ENCODE measurements around the gene ACSM5. TPM values are rescaled to one million over a fixed set of nuclear protein-coding genes. Genes with fewer than 3 reads are reported as not detected.

ACSM5 gene
- total RNA-seq, 1 experiment from 2014 or later, result 0.17 TPM

- CTCF ChIA-PET, result interaction anchor here (0.7 to 1.8 kb wide), 4 partner anchors 8 to 16 kb away, joined by 3 to 6 read pairs (median 5); no protein-coding TSS in a partner anchor
Observed at GRCh38 chr16:20369452-20370054, 39.8 kb upstream of the ACSM5 start.

GRCh38 chr16:20372701-20373100 is 36.6 kb upstream of the ACSM5 start:
- Mint-ChIP-seq H3K27ac (no peak overlapping the region), H3K27me3 (ENCODE audit: low read depth) (no peaks in the 10 kb centered on the region), H3K4me1 (no peaks in the 10 kb centered on the region), H3K4me3 (no peak overlapping the region), H3K36me3 (no peaks in the 10 kb centered on the region), H3K9me3 (no peaks in the 10 kb centered on the region)
- TF ChIP-seq EMX1 (CRISPR knock-in tag; IDR thresholded peaks at IDR 0.05), result no peak
- DNase-seq (ENCODE audit: low spot score) (no peak), ATAC-seq (no peak)
- POLR2A ChIA-PET, result no interaction called here
- CTCF ChIA-PET, result interaction anchor here (1.6 to 3.0 kb wide), 3 partner anchors 11 to 465 kb away, joined by 5 to 17 read pairs (median 8); no protein-coding TSS in a partner anchor

More at GRCh38 chr16:20369452-20370054, 39.8 kb upstream of the ACSM5 start:
- Mint-ChIP-seq H3K9me3 (no peaks in the 10 kb centered on the region), H3K4me3 (no peak overlapping the region), H3K36me3 (no peaks in the 10 kb centered on the region), H3K27me3 (ENCODE audit: low read depth) (no peaks in the 10 kb centered on the region), H3K4me1 (no peaks in the 10 kb centered on the region), H3K27ac (no peak overlapping the region)
- DNase-seq (ENCODE audit: low spot score) (no peak), ATAC-seq (no peak)
- no peak for TF ChIP-seq ZNF671 (CRISPR knock-in tag; IDR thresholded peaks at IDR 0.05)
- TF ChIP-seq RORB (CRISPR knock-in tag; IDR thresholded peaks at IDR 0.05), result no peak
- TF ChIP-seq ZNF232 (CRISPR knock-in tag; IDR thresholded peaks at IDR 0.05), result no peak
- no peak for TF ChIP-seq FOXP4 (CRISPR knock-in tag; IDR thresholded peaks at IDR 0.05)
- no peak for TF ChIP-seq SP1 (CRISPR knock-in tag; conservative IDR thresholded peaks at IDR 0.05)
- TF ChIP-seq CBFB (CRISPR knock-in tag; IDR thresholded peaks at IDR 0.05; ENCODE audit: low read depth), result no peak
- no peak for TF ChIP-seq ZNF423 (CRISPR knock-in tag; IDR thresholded peaks at IDR 0.05)
- POLR2A ChIA-PET, result no interaction called here

- H3K9me3 Mint-ChIP-seq, result no peaks in the 10 kb centered on the region
- no peak overlapping the region for H3K4me3 Mint-ChIP-seq
- POLR2A ChIA-PET, result no interaction called here
- CTCF ChIA-PET, result interaction anchor here (0.9 to 2.3 kb wide), 6 partner anchors 9 to 794 kb away, joined by 3 to 11 read pairs (median 3); no protein-coding TSS in a partner anchor
- H3K4me1 Mint-ChIP-seq, result no peaks in the 10 kb centered on the region
- no peak overlapping the region for H3K27ac Mint-ChIP-seq
- DNase-seq (ENCODE audit: low spot score) (no peak), ATAC-seq (no peak)
- no peaks in the 10 kb centered on the region for H3K36me3 Mint-ChIP-seq
- no peaks in the 10 kb centered on the region for H3K27me3 Mint-ChIP-seq (ENCODE audit: low read depth)
- TF ChIP-seq RELA (CRISPR knock-in tag; IDR thresholded peaks at IDR 0.05; ENCODE audit: borderline replicate concordance), result no peak
- TF ChIP-seq HMGXB4 (CRISPR knock-in tag; IDR thresholded peaks at IDR 0.05), result no peak
- TF ChIP-seq E2F5 (CRISPR knock-in tag; IDR thresholded peaks at IDR 0.05), result no peak
- no peak for TF ChIP-seq NR3C1 (CRISPR knock-in tag; conservative IDR thresholded peaks at IDR 0.05; ENCODE audit: low read depth)
- TF ChIP-seq SMAD4 (CRISPR knock-in tag; IDR thresholded peaks at IDR 0.05), result no peak
- no peak for TF ChIP-seq GABPB1 (CRISPR knock-in tag; IDR thresholded peaks at IDR 0.05)
- TF ChIP-seq ATF6 (CRISPR knock-in tag; IDR thresholded peaks at IDR 0.05), result no peak
- TF ChIP-seq ZNF396 (CRISPR knock-in tag; IDR thresholded peaks at IDR 0.05; ENCODE audit: borderline replicate concordance), result no peak
- no peak for TF ChIP-seq PREB (CRISPR knock-in tag; IDR thresholded peaks at IDR 0.05; ENCODE audit: borderline replicate concordance)
- TF ChIP-seq CTCF (IDR thresholded peaks at IDR 0.05), result no peak
- TF ChIP-seq ZBTB43 (CRISPR knock-in tag; IDR thresholded peaks at IDR 0.05), result no peak
- no peak for TF ChIP-seq E2F4 (CRISPR knock-in tag; IDR thresholded peaks at IDR 0.05; ENCODE audit: borderline replicate concordance, low read depth)
Observed at GRCh38 chr16:20377181-20377580, 32.2 kb upstream of the ACSM5 start.

Measured in WTC11 (cell line).